ENCODE measurements around the gene PCGF6. TPM values are rescaled to one million over a fixed set of nuclear protein-coding genes. Genes with fewer than 3 reads are reported as not detected.
"Not testable (repeated sequence)": the region's sequence is repeated elsewhere in the genome, so short reads cannot be mapped to it uniquely, and the experiment has no call there.

Gene PCGF6
- total RNA-seq, 1 donor from 2014 or later: 5.4 TPM

DNA sequence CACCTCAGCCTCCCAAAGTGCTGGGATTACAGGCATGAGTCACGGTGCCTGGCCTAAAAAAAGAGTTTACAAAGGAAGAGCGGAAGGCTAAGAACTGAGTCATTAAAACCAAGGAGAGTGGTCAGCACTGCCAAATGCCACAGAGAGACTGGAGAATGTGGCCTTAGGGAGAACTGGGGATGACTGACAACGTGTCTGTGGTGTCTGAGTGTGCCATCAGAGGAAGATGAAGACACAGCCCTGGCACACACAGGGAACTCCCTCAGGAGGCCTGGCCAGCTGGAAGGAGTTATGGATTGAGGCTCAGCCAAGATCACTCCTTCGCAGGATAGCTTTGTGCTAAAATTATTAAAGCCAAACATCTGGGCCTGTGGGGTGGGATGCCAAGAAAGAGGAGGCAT is 77.9 kb downstream of the PCGF6 start:
- Histone ChIP-seq H3K27ac (replicated peaks) (no peak overlapping the region), H3K4me1 (peaks cover 16% of the 10 kb centered on the region), H3K9me3 (replicated peaks) (no peaks in the 10 kb centered on the region), H3K27me3 (ENCODE audit: low read depth) (peaks cover 84% of the 10 kb centered on the region), H3K36me3 (no peaks in the 10 kb centered on the region), H3K4me3 (no peak overlapping the region)
- DNase-seq: no peak
- intact Hi-C loops (cut with micrococcal nuclease): no loop called here
- TF ChIP-seq, protein P1, sequence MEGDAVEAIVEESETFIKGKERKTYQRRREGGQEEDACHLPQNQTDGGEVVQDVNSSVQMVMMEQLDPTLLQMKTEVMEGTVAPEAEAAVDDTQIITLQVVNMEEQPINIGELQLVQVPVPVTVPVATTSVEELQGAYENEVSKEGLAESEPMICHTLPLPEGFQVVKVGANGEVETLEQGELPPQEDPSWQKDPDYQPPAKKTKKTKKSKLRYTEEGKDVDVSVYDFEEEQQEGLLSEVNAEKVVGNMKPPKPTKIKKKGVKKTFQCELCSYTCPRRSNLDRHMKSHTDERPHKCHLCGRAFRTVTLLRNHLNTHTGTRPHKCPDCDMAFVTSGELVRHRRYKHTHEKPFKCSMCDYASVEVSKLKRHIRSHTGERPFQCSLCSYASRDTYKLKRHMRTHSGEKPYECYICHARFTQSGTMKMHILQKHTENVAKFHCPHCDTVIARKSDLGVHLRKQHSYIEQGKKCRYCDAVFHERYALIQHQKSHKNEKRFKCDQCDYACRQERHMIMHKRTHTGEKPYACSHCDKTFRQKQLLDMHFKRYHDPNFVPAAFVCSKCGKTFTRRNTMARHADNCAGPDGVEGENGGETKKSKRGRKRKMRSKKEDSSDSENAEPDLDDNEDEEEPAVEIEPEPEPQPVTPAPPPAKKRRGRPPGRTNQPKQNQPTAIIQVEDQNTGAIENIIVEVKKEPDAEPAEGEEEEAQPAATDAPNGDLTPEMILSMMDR (IDR thresholded peaks at IDR 0.05; ENCODE audit: borderline replicate concordance): no peak

DNA sequence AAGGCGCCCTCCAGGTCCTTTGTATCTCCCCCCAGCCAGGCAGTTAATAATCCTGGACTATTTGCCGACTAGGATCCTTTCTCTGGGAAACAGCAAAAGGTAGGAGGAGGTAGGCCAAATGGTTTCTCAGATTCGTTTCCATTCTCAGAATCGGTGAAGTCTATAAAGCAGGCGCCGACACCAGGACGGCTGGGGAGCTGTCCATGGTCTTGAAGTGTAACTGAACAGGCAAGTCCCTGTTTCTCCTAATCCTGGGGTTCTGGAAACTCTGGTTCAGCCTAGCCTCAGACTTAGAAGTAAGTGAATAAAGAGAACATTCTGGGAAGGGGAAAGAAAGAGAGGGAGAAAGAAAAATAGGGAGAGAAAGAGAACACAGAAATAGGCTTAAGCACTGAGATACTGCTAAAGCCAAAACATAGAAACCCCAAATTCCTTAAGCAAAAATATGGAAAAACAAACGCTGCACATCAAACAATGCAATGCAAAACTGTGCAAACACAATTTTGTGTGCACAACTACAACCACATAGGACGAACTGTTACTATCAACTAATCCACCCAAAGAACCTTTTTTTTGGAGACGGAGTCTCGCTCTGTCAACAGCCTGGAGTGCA is 85.1 kb downstream of the PCGF6 start:
- peaks cover 95% of the 10 kb centered on the region for H3K27me3 ChIP-seq (ENCODE audit: low read depth)
- TF ChIP-seq, protein P1 (IDR thresholded peaks at IDR 0.05; ENCODE audit: borderline replicate concordance): no peak
- intact Hi-C loops (cut with micrococcal nuclease): no loop called here

GRCh38 chr10:103262229-103262628 is 88.7 kb downstream of the PCGF6 start:
- no peak for DNase-seq
- intact Hi-C loops (cut with micrococcal nuclease): no loop called here
- TF ChIP-seq, protein P1 (IDR thresholded peaks at IDR 0.05; ENCODE audit: borderline replicate concordance): no peak
- Histone ChIP-seq H3K27me3 (ENCODE audit: low read depth) (peaks cover 63% of the 10 kb centered on the region), H3K36me3 (no peaks in the 10 kb centered on the region), H3K4me3 (no peak overlapping the region), H3K27ac (replicated peaks) (no peak overlapping the region), H3K9me3 (replicated peaks) (no peaks in the 10 kb centered on the region), H3K4me1 (no peaks in the 10 kb centered on the region)

More for the DNA sequence above, 85.1 kb downstream of the PCGF6 start:
- no peaks in the 10 kb centered on the region for H3K9me3 ChIP-seq (replicated peaks)
- DNase-seq: no peak
- no peak overlapping the region for H3K27ac ChIP-seq (replicated peaks)
- H3K36me3 ChIP-seq: no peaks in the 10 kb centered on the region
- no peak overlapping the region for H3K4me3 ChIP-seq
- no peaks in the 10 kb centered on the region for H3K4me1 ChIP-seq

DNA sequence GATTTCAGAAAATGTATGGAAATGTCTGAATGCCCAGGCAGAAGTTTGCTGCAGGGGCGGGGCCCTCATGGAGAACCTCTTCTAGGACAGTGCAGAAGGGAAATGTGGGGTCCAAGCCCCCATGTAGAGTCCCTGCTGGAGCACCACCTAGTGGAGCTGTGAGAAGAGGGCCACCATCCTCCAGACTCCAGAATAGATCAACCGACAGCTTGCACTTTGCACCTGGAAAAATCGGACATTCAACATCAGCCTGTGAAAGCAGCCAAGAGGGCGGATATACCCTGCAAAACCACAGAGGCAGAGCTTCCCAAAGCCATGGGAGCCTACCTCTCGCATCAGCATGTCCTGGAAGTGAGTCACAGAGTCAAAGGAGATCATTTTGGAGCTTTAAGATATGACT is 91.0 kb downstream of the PCGF6 start:
- no peaks in the 10 kb centered on the region for H3K9me3 ChIP-seq (replicated peaks)
- H3K27ac ChIP-seq (replicated peaks): no peak overlapping the region
- no peaks in the 10 kb centered on the region for H3K36me3 ChIP-seq
- no peaks in the 10 kb centered on the region for H3K4me1 ChIP-seq
- peaks cover 41% of the 10 kb centered on the region for H3K27me3 ChIP-seq (ENCODE audit: low read depth)
- H3K4me3 ChIP-seq: no peak overlapping the region
- intact Hi-C loops (cut with micrococcal nuclease): no loop called here
- DNase-seq: no peak
- TF ChIP-seq, protein P1 (IDR thresholded peaks at IDR 0.05; ENCODE audit: borderline replicate concordance): no peak

DNA sequence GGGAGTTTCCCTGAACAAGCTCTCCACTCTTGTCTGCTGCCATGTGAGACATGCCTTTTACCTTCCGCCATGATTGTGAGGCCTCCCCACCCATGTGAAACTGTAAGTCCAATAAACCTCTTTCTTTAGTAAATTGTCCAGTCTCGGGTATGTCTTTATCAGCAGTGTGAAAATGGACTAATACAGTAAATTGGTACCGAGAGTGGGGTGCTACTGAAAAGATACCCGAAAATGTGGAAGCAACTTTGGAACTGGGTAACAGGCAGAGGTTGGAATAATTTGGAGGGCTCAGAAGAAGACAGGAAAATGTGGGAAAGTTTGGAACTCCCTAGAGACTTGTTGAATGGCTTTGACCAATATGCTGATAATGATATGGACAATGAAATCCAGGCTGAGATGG is 92.0 kb downstream of the PCGF6 start:
- H3K9me3 ChIP-seq (replicated peaks); H3K36me3 ChIP-seq; H3K4me3 ChIP-seq; H3K4me1 ChIP-seq; intact Hi-C loops (cut with micrococcal nuclease); DNase-seq; H3K27ac ChIP-seq (replicated peaks): not testable (repeated sequence)
- H3K27me3 ChIP-seq (ENCODE audit: low read depth): peaks cover 33% of the 10 kb centered on the region

DNA sequence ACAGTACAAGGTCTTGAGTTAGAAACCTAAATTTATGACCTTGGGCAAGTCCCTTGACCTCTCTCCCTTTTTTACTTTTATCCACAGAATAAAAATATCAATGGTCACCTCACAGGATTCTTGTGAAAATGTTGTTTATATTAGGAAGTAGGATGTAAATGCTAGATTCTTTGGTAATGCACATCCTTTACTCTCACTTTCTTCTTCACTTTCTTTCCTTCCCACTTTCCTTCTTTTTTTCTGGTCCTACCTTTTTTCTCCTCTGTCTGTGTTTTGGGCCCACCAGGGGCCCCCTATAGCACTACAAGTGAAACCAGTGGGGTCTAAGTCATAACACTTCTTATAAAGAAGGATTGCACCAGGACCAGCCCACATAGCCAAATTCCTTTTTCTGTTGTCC is 93.1 kb downstream of the PCGF6 start:
- H3K36me3 ChIP-seq: no peaks in the 10 kb centered on the region
- H3K27ac ChIP-seq (replicated peaks): no peak overlapping the region
- no peak overlapping the region for H3K4me3 ChIP-seq
- intact Hi-C loops (cut with micrococcal nuclease): no loop called here
- H3K27me3 ChIP-seq (ENCODE audit: low read depth): peaks cover 22% of the 10 kb centered on the region
- TF ChIP-seq, protein P1 (IDR thresholded peaks at IDR 0.05; ENCODE audit: borderline replicate concordance): no peak
- H3K9me3 ChIP-seq (replicated peaks): no peaks in the 10 kb centered on the region
- no peak for DNase-seq
- no peaks in the 10 kb centered on the region for H3K4me1 ChIP-seq

Data from left ventricle myocardium inferior (tissue), 1 donor.